Measurements from ENCODE around the gene HSD11B1. TPM values are rescaled to one million over a fixed set of nuclear protein-coding genes. Genes with fewer than 3 reads are reported as not detected.
"Not testable (repeated sequence)": the region's sequence is repeated elsewhere in the genome, so short reads cannot be mapped to it uniquely, and the experiment has no call there.

HSD11B1 gene
- total RNA-seq, 1 donor from 2014 or later: 0.36 TPM

DNA sequence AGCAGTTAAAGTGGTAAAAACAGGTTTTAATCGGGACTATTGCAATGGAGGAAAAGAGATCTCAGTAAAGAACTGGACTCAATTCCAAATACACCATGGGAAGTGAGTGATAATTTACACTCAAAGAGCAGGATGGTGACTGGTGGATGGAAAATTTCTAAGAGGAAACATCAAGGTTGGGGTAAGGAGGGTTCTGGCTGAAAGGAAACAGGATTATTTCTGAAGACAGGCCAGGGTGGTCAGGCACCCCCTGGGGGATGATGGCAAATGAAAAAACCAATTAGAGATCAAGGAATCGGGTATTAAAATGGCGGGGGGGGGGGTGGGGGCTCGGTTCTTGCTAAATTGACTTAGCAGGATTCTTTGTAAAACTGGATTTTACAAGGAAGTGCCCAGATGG lies 12.3 kb upstream of the HSD11B1 start:
- ATAC-seq: no peak

DNA sequence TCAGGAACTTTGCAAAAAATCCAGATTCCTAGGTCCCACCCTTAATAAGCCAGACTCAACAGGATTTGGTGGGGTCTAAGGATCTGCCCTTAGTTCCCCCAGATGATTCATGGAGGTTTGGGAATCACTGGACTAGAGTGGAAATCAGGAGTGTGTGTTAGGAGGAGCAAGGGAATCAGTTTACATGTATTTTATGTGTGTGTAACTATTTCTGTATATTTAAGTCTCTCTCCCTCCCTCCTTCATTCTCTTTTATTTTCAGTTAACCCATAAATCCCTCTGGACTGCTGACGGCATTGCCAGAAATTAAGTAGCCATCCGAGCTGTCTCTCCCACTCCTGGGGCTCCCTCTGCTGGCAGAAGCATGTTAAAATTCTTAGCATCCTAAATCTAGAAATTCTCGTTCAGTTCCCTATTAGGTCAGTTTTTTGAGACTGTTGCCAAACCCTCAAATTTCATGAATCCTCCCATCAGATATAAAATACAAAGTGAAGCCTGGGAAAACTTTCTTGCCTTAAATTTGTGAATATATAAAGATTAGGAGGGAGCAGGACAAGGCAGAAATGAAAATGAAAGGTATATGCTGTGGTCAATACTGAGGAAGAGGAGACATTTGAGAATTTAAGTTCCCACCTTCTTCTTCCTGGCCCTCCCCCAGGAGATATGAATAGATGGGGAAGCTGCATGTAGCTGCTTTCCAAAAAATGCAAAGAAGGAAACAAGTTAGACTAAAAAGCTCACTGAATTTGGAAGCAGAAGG lies 11.7 kb upstream of the HSD11B1 start:
- ATAC-seq: peak; percentile 64

DNA sequence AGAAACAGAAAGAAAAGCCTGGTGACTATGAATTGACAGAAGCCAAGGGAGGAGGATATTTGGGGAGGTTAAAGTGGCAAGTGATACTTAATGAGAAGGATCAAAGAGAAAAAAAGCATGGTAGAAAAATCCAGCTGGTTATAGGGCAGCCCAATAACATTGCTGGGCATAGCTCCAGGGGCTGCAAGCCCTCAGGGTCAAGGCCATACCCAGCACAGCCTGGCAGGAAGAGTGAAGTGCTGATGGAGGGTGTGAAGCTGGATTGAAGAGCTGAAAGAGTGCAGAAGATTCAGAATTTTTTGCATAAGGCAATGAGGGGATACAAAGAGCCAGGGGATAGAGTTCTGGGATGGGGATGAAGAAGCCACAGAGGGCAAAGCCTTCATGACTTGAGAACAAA lies 8.0 kb upstream of the HSD11B1 start:
- no peak for ATAC-seq

DNA sequence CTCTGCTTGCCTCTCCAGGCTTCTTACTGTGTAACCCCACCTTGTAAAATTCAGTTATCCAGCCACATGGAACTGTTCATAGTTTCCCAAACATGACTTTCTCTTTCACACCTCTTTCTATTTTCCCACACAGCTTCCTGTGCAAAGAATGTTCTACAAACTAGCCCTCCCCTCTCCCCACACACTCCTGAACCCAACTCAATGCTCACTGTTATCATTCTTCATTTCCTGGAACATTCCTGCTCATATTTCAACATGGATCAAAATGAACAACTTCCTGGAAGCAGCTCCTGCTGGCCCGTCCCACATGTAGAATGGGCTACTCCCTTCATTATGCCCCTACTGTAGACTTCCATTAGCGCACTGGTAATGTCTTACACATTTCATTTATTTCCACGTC lies 7.5 kb upstream of the HSD11B1 start:
- no peak for ATAC-seq

DNA sequence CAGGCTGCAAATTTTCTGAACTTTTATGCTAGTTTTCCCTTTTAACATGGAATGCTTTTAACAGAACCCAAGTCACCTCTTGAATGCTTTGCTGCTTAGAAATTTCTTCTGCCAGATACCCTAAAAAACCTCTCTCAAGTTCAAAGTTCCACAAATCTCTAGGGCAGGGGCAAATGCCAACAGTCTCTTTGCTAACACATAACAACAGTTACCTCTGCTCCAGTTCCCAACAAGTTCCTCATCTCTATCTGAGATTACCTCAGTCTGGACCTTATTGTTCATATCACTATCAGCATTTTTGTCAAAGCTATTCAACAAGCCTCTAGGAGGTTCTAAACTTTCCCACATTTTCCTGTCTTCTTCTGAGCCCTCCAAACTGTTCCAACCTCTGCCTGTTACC lies 4.0 kb upstream of the HSD11B1 start:
- not testable (repeated sequence) for ATAC-seq

DNA sequence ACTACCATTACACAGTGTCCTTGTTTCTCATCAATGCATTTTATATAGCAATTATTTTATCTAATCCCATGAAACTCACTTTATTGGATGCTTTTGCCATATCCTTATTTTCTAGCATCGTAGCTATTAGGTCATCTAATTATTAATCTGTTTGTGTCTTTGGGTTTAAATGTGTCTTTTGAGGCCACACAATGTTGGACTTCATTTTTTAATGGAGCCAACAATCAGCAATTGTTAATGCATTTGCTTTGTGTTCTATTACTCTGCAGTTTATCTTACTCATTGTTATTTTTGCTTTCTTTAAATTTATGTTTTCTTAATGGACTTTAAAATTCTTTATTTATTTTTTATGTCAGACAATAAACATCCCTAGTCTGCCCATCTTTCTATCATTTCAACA lies 1.8 kb upstream of the HSD11B1 start:
- ATAC-seq: no peak

DNA sequence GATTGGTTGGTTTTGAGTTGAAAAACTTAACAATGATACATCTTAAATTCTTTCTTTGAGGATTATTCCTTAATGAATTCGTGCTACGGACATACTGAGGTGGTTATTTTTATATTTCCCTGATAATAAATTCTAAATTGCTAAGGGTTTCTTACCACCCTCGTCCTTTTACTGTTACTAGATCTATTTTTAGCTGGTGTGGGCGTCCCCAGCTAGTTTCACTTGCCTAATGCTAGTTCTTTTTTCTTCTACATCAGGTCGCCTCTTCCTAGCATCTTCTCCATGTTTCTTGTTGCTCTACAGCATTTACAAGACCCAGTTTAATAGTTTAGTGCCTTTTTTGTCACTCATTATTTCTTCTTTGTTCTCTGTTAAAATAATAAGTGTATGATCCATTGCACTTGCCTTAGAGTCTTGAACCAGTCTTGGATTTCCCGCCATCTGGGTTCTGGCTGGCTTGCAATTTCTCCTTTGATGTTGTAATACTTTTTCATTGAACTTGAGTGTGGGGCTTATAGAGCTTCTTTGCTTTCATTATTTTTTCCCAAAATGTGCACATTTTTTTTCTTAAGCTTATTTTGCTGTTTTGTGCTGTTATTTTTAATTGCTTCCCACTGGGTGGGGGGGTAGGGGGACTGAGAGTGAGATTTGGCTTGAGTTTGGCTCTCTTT lies 677 bp upstream of the HSD11B1 start:
- ATAC-seq: no peak

DNA sequence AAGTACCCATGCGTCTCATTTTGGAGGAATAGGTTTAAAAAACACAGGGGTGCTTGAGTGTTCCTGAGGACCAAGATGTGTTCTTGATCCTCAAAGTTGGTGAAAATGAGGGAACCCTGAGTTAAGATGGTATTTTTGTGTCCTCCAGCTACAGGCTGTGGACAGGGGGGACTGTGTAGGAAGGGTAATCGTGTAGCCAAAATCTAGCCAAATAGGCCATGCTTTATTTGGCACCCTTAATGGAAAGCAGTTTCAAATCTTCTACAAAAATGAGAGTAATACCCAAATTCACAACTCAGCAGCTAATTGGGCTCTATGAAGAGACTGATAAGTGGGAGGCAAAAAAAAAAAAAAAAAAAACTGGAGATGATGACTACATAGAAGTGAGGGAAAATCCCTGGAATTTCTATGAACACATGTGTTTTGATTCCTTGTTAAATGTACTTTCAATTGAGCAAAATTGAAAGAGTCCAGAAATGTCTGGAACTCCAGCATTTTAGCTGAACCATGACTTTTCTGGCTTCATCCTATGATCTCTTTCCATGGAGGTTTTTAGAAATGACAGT lies 470 bp downstream of the HSD11B1 start:
- ATAC-seq: no peak

DNA sequence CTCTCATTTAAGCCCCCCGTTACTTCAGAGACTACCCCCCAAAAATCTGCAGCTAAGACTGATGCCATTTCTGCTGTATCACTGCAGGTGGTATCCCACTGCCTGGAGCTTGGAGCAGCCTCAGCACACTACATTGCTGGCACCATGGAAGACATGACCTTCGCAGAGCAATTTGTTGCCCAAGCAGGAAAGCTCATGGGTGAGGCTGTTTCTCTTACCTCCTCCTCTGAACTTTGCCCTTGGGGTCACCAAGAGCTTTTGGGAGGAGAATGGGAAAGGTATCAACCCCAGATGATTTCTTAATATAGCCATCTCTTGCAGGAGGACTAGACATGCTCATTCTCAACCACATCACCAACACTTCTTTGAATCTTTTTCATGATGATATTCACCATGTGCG lies 2.0 kb downstream of the HSD11B1 start:
- no peak for ATAC-seq

DNA sequence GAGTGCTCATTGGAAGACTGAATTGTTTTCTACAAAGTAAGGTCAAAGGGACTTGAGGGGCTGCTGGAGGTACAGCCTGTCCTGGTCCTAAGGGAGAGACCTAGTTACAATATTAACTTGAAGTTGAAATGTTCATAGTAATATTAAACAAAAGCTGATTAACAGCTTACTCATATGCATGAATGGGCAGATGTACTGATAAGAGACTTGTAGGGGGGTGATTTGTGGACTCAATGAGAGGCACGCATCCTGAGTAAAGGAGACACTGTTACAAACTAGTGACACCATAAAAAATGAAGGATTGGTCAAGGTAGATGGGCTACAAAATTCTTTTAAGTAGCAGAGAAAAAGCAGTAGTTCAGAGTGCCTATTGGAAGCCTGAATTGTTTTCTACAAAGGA lies 2.7 kb downstream of the HSD11B1 start:
- ATAC-seq: no peak

DNA sequence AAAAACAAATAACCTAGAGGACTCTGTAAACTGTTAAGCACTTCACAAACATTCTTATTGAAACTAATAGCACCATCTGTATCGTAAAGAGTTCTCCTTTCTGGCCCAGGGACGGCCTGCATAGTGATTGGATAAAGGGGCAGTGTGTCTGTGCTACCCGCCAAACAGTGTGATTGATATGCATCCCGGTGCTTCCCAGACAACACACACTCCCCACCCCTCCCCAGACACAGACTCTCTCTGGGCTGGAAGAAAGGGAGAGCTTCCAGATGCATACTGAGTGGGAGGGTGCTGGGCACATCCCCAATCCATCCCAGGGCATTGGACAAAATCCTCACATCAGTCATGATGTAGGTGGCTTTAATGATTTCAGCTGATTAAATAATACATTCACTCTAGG lies 3.7 kb downstream of the HSD11B1 start:
- no peak for ATAC-seq

DNA sequence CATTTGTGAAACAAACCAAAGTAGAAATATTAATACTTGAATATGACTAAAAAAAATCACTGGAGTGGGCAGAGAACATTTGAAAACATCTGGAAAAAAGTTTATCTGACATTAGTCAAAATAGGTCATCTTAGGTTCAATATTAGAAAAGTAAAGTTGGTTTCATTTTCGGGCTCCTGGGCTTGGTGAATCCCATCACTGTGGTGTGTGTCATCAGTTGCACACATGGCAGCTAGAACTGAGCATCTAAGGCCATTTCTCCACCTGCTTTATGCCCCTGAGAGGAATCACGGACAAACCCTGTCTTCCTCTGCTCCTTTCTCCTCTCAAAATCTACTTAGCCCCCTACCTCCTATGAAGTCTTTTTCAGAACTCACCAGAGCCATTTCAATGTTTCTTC lies 5.4 kb downstream of the HSD11B1 start:
- no peak for ATAC-seq

DNA sequence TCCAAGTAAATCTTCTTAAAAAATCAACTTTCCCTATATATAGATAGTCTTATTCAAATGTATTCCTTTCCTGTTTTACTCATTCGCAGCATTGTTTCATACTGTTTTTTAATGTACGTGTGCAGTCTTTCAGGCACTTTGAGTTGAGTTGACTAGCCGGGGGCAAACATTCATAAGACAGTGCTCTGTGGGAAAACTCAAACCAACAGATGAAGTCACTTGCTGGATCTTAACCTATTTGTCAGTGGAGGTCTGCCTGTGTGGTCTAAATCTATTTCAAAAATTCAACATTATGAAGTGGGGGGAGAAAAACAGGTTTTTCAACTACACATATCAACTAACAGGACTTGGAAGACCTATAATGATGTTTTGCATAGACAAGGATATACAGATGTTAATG lies 6.2 kb downstream of the HSD11B1 start:
- no peak for ATAC-seq

DNA sequence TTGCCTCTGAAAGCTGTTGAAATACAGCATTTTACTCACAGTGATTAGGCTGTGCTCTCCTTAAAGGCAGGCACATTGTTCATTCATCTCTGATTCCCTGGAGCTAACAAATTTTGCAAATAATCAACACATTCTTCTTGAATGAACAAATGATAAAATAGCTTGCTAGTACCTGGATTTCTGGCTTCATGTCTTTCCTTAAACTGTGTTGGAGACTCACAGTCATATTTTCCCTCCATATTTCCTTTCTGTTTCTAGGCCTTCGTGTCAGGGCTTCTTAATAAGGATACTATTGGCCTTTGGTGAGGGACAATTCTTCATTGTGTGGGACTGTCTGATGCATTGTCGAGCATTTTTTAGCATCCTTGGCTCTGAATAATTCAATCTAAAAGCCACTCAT lies 9.7 kb downstream of the HSD11B1 start:
- ATAC-seq: no peak

DNA sequence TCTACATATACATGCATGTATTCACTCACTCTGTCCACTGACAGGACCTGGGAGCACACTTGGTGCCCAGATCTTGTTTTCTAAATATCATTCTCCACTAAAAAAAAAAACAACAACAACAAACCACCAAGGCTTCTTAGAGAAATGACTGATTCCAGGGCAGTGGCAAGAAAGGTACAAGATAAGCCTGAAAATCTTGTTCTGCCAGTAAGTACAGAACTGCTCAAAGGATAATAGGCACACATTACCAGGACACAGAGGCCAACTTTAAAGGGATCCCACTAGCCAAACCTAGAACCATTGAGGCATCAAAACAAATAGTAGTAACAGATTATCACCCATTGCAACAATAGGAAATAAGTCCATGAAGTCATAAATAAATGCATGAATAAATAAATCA lies 10.7 kb downstream of the HSD11B1 start:
- ATAC-seq: peak; percentile 71

DNA sequence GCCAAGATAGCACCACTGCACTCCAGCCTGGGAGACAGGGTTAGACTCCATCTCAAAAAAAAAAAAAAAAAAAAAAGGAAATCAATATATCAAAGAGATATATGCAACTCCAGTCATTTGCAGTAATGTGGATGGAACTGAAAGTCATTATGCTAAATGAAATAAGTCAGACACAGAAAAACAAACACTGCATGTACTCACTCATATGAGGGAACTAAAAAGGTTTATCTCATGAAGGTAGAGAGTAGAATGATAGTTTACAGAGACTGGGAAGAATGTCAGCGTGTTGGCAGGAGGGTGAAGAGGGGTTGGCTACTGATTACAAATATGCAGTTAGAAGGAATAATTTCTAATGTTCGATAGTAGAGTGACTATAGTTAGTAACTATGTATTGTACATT lies 13.2 kb downstream of the HSD11B1 start:
- ATAC-seq: no peak

DNA sequence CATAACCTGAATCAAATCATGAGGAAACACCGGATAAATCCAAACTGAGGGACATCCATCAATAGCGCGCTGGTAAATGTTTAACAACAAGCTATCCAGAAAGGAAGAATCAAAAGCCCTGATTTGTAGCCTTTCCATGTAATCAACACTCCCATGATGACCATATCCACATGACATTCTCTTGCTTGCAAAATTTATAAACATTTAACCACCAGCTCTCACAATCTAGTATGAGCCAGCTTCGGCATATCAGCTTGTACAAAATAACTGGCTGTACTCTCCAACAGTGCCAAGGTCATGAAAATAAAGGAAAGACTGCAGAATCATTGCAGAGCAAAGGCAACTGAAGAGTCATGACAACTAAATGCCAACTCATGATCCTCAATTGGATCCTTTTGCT lies 15.7 kb downstream of the HSD11B1 start:
- ATAC-seq: no peak

DNA sequence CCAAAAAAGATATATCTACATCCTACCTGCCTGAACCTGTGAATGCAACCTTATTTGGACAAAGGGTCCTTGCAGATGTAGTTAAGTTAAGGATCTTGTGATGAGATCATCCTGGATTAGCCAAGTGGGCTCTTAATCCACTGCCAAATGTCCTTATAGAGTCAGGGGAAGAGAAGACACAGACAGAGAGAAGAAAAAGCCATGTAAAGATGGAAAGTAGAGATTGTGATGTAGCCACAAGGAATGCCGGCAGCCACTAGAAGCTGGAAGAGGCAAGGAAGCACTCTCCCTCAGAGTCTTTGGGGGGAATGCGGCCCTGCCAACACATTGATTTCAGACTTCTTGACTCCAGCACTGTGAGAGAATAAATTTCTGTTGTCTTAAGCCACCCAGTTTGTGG lies 16.2 kb downstream of the HSD11B1 start:
- no peak for ATAC-seq

DNA sequence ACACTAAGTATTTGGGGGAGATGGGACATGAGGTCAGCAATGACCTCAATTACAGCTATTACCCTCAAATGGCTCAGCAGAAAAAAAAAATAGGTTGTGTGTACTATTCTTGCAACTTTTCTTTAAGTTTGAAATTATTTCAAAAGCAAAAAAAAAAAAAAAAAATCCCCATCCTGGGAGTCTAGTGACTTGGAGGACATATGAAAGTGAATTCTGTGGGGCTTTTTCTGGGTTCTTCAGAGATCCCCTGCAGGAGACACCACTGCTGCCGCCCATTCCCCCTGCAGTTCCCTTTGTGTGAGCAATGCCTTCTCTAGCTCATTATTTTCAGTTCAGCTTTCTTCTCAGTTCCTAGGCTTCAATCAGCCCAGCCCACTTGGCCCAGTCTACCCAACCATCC lies 16.7 kb downstream of the HSD11B1 start:
- ATAC-seq: no peak

DNA sequence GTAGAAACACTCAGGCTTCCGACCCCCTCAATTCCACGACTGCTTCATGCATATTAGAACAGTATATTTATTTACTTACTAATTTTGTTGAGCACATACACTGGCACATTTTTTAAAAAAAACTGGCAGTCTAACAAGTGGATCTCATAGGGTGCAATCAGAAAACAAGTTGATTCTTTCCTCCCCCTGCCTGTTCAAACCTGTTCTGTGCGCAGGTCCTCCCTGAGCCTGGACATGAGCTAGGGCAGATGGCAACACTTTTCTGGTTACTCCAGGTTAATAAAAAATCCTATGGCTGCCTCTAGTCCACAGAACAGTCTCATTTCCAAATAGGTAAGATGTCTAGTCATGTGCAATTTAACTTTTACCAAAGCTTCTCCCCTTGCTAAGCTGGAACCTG lies 18.6 kb downstream of the HSD11B1 start:
- peak; percentile 73 for ATAC-seq

DNA sequence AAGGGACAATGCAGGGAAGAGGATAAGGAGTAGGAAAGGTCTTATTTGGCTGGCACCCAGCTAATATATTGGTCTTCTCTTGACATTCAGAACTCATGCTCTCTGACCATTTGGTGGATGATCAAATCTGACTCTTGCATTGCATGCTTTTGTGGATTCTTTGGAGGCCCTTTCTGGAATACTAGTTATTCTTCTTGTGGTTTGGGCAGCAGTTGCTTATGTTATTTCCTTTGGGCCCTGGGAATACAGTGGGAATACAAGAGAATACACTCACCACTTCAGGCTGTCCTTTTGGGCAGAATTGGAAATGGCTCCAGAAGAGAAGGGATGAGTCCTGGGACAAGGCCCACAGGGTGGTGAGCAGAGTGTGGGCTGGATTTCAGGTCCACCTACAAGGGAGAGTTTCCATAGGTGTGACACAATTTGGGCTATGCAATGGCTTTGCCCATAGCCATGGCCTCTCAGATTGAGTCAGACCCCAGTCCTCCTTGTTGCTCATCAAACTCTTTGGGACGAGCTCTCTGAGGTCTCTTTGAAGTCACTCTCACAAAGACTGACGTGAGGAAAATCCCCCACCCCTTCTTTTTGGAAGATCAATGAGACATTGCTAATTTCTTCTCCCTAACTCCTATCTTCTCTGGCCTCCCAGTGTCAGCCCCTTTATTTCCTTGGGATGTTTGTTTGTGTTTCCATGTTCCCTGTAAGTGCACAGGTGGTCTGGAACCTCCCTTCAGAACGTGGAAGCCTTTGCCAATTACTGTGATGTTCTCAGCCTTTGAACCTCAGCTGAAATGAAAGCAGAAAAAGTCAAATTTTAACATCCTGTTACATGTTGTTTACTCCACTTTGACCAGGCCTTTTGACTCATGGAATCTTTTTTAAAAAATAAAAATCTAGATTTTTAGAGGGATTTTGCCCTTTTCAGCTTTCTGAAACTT lies 19.4 kb downstream of the HSD11B1 start:
- ATAC-seq: no peak

DNA sequence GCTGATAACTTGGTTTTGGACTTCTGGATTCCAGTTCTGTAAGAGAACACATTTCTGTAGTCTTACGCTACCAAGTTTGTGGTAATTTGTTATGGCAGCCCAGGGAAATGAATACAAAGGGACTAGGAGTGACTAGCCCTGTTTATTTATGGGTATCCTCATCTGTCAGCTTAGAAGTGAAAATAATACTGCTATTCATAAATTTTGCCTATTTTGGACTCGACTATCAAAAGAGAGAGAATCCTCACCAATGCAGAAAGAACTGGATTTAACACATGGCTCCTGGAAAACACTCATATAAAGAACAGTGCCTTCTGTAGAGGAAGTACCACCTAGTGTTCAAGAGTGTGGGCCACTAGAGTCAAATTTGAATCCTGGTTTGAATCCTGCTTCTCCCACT lies 22.6 kb downstream of the HSD11B1 start:
- ATAC-seq: no peak

DNA sequence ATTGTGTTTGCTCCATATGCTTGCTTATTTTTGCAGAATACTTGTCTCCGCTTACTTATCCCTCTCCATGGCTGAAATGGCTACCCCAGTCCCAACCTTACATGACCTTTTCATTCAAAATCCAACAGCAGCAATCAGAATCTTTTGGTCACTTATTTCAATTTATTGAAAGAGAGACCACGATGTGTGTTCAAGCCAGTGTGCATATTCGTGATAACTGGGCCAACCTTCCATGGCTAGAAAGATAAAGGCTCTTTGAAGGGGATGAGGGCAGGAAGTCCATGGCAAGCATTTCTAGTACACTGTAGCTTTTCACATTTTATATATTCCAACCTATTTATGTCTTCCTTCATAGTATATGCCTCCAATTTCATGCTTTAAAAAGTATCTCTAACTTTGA lies 23.1 kb downstream of the HSD11B1 start:
- ATAC-seq: no peak
